Measurements from ENCODE around the gene SETD1A. TPM values are rescaled to one million over a fixed set of nuclear protein-coding genes. Genes with fewer than 3 reads are reported as not detected.
A peak's percentile ranks its signal among the peaks of the same experiment; 100 is the strongest.

Gene SETD1A
- total and polyA plus RNA-seq, 2 of the 4 experiments (the other 2 are of a cell fraction), result 0.54 to 5.8 TPM

- H3K4ac ChIP-seq (ENCODE audit: low read depth, low read length), result peak overlapping the region; percentile 33; the same call in 1 of the 2 replicates
- peak overlapping the region; percentile 63 for H2BK120ac ChIP-seq (ENCODE audit: low read depth, low read length)
- H2AK5ac ChIP-seq (ENCODE audit: low read depth, low read length), result peak overlapping the region; percentile 85
- 50% methylated on average over 2 of the region's 6 CpGs; no CpG with 5 or more reads in 1 of the 2 experiments for WGBS, 2 experiments (ENCODE audit: extremely low coverage in 2 of 2, insufficient read length in 1 of 2)
- in situ Hi-C loops (cut with MboI; ENCODE audit: low sequenced_read_pairs) (no loop called here), intact Hi-C loops (cut with micrococcal nuclease) (no loop called here), dilution Hi-C loops (cut with HindIII; ENCODE audit: low sequenced_read_pairs, unreplicated experiment) (no loop called here)
- 0 out of 2 replicates have a peak overlapping the region, but pooled peaks have one; percentile 31 for H3K14ac ChIP-seq (replicated peaks; ENCODE audit: low read depth, low read length)
- no peak overlapping the region for H2BK5ac ChIP-seq (ENCODE audit: low read depth, low read length, poor library complexity, severe bottlenecking)
- H4K91ac ChIP-seq (ENCODE audit: insufficient read depth, low read depth, low read length), result peak overlapping the region; percentile 14
- H2BK20ac ChIP-seq (ENCODE audit: low read depth, low read length), result peak overlapping the region; percentile 52
- H3K4me3 ChIP-seq (ENCODE audit: insufficient read depth, low read depth, low read length), result no peak overlapping the region
- H3K9me3 ChIP-seq (ENCODE audit: control insufficient read depth, insufficient read depth, low read length), result no peaks in the 10 kb centered on the region
- no peak overlapping the region for H3K27ac ChIP-seq (ENCODE audit: insufficient read depth, low read length)
- H3K36me3 ChIP-seq (ENCODE audit: control insufficient read depth, insufficient read depth, low read length), result no peaks in the 10 kb centered on the region
- H4K8ac ChIP-seq (ENCODE audit: low read depth in 2 of 2, low read length in 2 of 2), result peak overlapping the region in 1 of 2 experiments; percentile 73; a peak in 1 of 4 replicates
- H3K18ac ChIP-seq (ENCODE audit: low read depth, low read length), result peak overlapping the region; percentile 34; the same call in 1 of the 2 replicates
- H3K79me1 ChIP-seq (ENCODE audit: low read depth in 1 of 2, low read length in 2 of 2), result peaks cover 4 to 43% of the 10 kb centered on the region in 2 experiments; a peak in 3 of 4 replicates
- POLR2A ChIA-PET (ENCODE audit: unreplicated experiment), result no interaction called here
- H3K27me3 ChIP-seq (ENCODE audit: control insufficient read depth, insufficient read depth, low read length), result peaks cover 7% of the 10 kb centered on the region
- H3K9me1 ChIP-seq (ENCODE audit: insufficient read depth, low read length), result 0 out of 2 replicates have a peak, but pooled peaks cover 5% of the 10 kb centered on the region
- no peak for ATAC-seq (ENCODE audit: low read depth)
- no peak overlapping the region for H3K9ac ChIP-seq (ENCODE audit: low read depth, low read length)
- BruUV-seq (replicated peaks), result no TSS peak
- H3K56ac ChIP-seq (ENCODE audit: extremely low read depth, insufficient read depth, low read length), result no peak overlapping the region
- peak overlapping the region; percentile 21; the same call in 1 of the 2 replicates for H4K5ac ChIP-seq (ENCODE audit: low read depth, low read length)
- H3K4me2 ChIP-seq (ENCODE audit: low read depth, low read length), result peak overlapping the region; percentile 21; the same call in 1 of the 2 replicates
- no peaks in the 10 kb centered on the region for H4K20me1 ChIP-seq (ENCODE audit: insufficient read depth, low read length)
- H2AK9ac ChIP-seq (replicated peaks; ENCODE audit: low read depth, low read length, poor library complexity), result peak overlapping the region; percentile 22
- no peak for DNase-seq
- CTCF ChIA-PET, result no interaction called here
- no peak for TF ChIP-seq MXI1 (IDR thresholded peaks at IDR 0.05; ENCODE audit: borderline replicate concordance, low read depth, low read length)
- H3K4me1 ChIP-seq (ENCODE audit: control insufficient read depth, insufficient read depth, low read length), result peaks cover 32% of the 10 kb centered on the region
- 0 out of 2 replicates have a peak overlapping the region, but pooled peaks have one; percentile 63 for H3K23ac ChIP-seq (ENCODE audit: low read depth, low read length)
- H2BK15ac ChIP-seq (ENCODE audit: low read depth, low read length), result peak overlapping the region; percentile 93; the same call in 2 of the 3 replicates
- H2AFZ ChIP-seq (replicated peaks; ENCODE audit: low read length, poor library complexity), result no peak overlapping the region
Observed at GRCh38 chr16:31007684-31008083, 50.1 kb downstream of the SETD1A start.

Measured in IMR-90 (cell line).